PC-3 (cell line): ENCODE results near the gene PRSS48. TPM values are rescaled to one million over a fixed set of nuclear protein-coding genes. Genes with fewer than 3 reads are reported as not detected.
A peak's percentile ranks its signal among the peaks of the same experiment; 100 is the strongest.

Experiments
- ATAC-seq: fragments of 200-7000 bp; cut with Tn5 transposase; 2 replicates; pipeline ENCODE4 v1.9.1; 2020; ENCODE audit warnings: mild to moderate bottlenecking, moderate library complexity
- BruUV-seq: library from RNA; stranded (reverse); fragments of 400-500 nt; replicated peaks from 2 replicates; lab custom pipeline; 2021; lab: Mats Ljungman, UMichigan
- CTCF ChIA-PET: fragments of 300-600 bp; sonication (Branson Sonifier 250); formaldehyde crosslinking; loops from one replicate; lab custom pipeline; 2022; ENCODE audit warnings: antibody characterized with exemption; lab: Charles Lee
- POLR2A ChIA-PET: fragments of 300-600 bp; sonication (Branson Sonifier 250); formaldehyde crosslinking; loops from one replicate; lab custom pipeline; 2022; ENCODE audit warnings: antibody characterized with exemption; ENCODE audit not compliant: unreplicated experiment; lab: Charles Lee
- DNase-seq: peaks from one replicate; pipeline ENCODE4 v3.0.0-alpha.2; 2015
- H2AFZ ChIP-seq: fragments of 300-600 bp; sonication (generic); 2 replicates; pipeline ENCODE4 v1.6.0; 2016; ENCODE audit warnings: antibody characterized with exemption, low read length
- H3F3A ChIP-seq: fragments of 300-600 bp; sonication (generic); one replicate; pipeline ENCODE4 v1.6.0; 2017; ENCODE audit warnings: antibody characterized with exemption, low read length, control low read depth, mild to moderate bottlenecking; ENCODE audit not compliant: unreplicated experiment
- H3K27ac ChIP-seq: fragments of 300-600 bp; sonication (generic); 2 replicates; pipeline ENCODE4 v1.5.1; 2016; ENCODE audit warnings: mild to moderate bottlenecking, low read length
- H3K27me3 ChIP-seq: fragments of 300-600 bp; sonication (generic); 2 replicates; pipeline ENCODE4 v1.6.1; 2016; ENCODE audit warnings: low read length, mixed read lengths
- H3K36me3 ChIP-seq: fragments of 300-600 bp; sonication (generic); 2 replicates; pipeline ENCODE4 v1.6.1; 2016; ENCODE audit warnings: low read depth, mixed run types, low read length, mixed read lengths
- H3K4me1 ChIP-seq: fragments of 300-600 bp; sonication (generic); 2 replicates; pipeline ENCODE4 v1.5.1; 2016; ENCODE audit warnings: low read length; ENCODE audit not compliant: insufficient read depth
- H3K4me2 ChIP-seq: fragments of 300-600 bp; sonication (generic); 2 replicates; pipeline ENCODE4 v1.6.0; 2016; ENCODE audit warnings: low read length
- H3K4me3 ChIP-seq: fragments of 300-600 bp; sonication (generic); 2 replicates; pipeline ENCODE4 v1.5.1; 2016; ENCODE audit warnings: mild to moderate bottlenecking, low read length, mixed read lengths
- H3K79me2 ChIP-seq: fragments of 300-600 bp; sonication (generic); 2 replicates; pipeline ENCODE4 v1.6.1; 2017; ENCODE audit warnings: low read length, mixed read lengths
- H3K9ac ChIP-seq: fragments of 300-600 bp; sonication (generic); 2 replicates; pipeline ENCODE4 v1.6.0; 2016; ENCODE audit warnings: mild to moderate bottlenecking, low read length
- H3K9me2 ChIP-seq: fragments of 300-600 bp; sonication (generic); replicated peaks from 2 replicates; pipeline ENCODE4 v1.6.1; 2016; ENCODE audit warnings: mixed run types, low read length, mixed read lengths
- H3K9me3 ChIP-seq: fragments of 300-600 bp; sonication (generic); 2 replicates; pipeline ENCODE4 v1.6.1; 2016; ENCODE audit warnings: low read length, mixed read lengths
- H4K20me1 ChIP-seq: fragments of 300-600 bp; sonication (generic); 2 replicates; pipeline ENCODE4 v1.6.1; 2016; ENCODE audit warnings: low read length, mixed read lengths
- CTCF ChIP-seq: fragments of 300-600 bp; sonication (generic); conservative IDR thresholded peaks from 2 replicates; pipeline ENCODE4 v1.5.1; 2017; ENCODE audit warnings: antibody characterized with exemption, low read depth, mild to moderate bottlenecking, low read length
- EZH2 ChIP-seq: fragments of 300-600 bp; sonication (generic); IDR thresholded peaks from one replicate; pipeline ENCODE4 v1.6.1; 2017; ENCODE audit warnings: antibody characterized with exemption, mild to moderate bottlenecking, low read length; ENCODE audit not compliant: unreplicated experiment
- EZH2phosphoT487 ChIP-seq: fragments of 300-600 bp; sonication (generic); IDR thresholded peaks from 2 replicates; pipeline ENCODE4 v1.6.1; 2018; ENCODE audit warnings: mild to moderate bottlenecking, antibody characterized with exemption, low read length, borderline replicate concordance
- intact Hi-C: fragments of 100-400 bp; cut with micrococcal nuclease; formaldehyde crosslinking; loops from 2 replicates; pipeline ENCODE4 v1.9.0; 2023
- total RNA-seq: library from RNA; depleted of rRNA; stranded (reverse); fragments of >200 nt; gene quantifications from 2 replicates; pipeline ENCODE4 v1.2.3, GENCODE V29; 2014

PRSS48 gene
- total RNA-seq, 1 experiment from 2014 or later = not detected

GRCh38 chr4:151324752-151325110, 47.8 kb downstream of the PRSS48 start:
- peak overlapping the region; percentile 97 for H3K9ac ChIP-seq
- peak overlapping the region; percentile 92 for H3K4me2 ChIP-seq
- ChIA-PET POLR2A (interaction anchor here (0.6 to 0.9 kb wide), 2 partner anchors 17 to 122 kb away, joined by 6 read pairs; no protein-coding TSS in a partner anchor), CTCF (no interaction called here)
- BruUV-seq = no TSS peak
- peak; percentile 67 for DNase-seq
- peak; percentile 27 for ATAC-seq
- H3K4me1 ChIP-seq = peaks cover 53% of the 10 kb centered on the region
- intact Hi-C loops = loop anchor here (2.0 to 5.0 kb wide), 3 partner anchors 20 to 84 kb away; partner anchors contain the start of gene FHIP1A
- peak overlapping the region; percentile 74 for H2AFZ ChIP-seq
- TF ChIP-seq CTCF (no peak), EZH2 (no peak), EZH2phosphoT487 (no peak)
- H3K27me3 ChIP-seq = no peaks in the 10 kb centered on the region
- H3K9me3 ChIP-seq = no peaks in the 10 kb centered on the region
- H4K20me1 ChIP-seq = peaks cover 17% of the 10 kb centered on the region
- peaks cover 6% of the 10 kb centered on the region for H3F3A ChIP-seq
- H3K27ac ChIP-seq = peak overlapping the region; percentile 91
- peak overlapping the region; percentile 71 for H3K4me3 ChIP-seq
- no peaks in the 10 kb centered on the region for H3K9me2 ChIP-seq
- H3K79me2 ChIP-seq = peaks cover 55% of the 10 kb centered on the region
- no peaks in the 10 kb centered on the region for H3K36me3 ChIP-seq

DNA sequence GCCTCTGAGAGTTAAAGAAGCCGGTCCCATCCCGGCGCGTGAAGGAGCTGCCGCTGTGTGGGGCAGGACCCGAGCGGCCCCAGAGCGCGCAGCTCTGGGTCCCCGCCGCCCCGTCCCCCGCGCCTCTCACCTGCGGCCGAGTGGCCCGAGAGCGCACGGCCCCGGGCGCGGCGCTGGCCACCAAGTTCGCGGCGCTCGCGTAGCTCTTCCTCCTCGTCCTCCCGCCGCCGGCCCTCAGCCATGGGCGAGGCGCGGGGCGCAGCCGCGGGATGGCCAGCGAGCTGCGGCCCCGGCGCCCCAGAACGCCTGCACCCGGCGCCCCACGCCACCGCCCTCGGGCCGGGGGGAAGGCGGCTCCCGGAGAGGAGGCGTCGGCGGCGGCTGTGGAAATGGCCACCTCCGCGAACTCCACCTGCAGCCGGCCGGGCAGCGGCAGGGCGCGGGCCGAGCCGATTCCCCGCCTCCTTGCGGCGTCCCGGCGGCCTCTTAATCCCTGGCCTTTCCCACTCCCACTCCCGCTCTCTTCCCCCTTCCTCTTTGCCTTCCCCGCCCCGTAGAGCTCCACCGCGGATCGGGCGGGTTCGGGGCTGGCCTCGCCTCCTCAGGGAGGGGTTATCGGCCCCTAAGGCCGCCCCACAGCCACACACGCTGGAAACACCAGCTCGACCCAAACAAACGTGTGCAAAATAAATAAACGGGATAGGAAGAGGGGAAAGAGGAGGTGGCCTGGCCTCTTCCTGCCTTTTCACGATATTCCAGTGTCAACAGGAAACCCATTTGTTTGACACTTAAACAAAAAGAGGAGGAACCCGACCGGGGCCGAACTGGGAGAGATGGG, 48.4 kb downstream of the PRSS48 start, which contains the start of gene SH3D19:
TSS of gene SH3D19 (minus strand) at position 495 of the 838 bp plus-strand sequence. CDS start at position 242, 253 bp downstream.
- H3K79me2 ChIP-seq = peaks cover 49% of the 10 kb centered on the region
- H3K4me2 ChIP-seq = peak within 1 kb of the TSS; percentile 92
- ChIA-PET POLR2A (interaction anchor here (0.6 to 0.9 kb wide), 7 partner anchors 17 to 144 kb away, joined by 3 to 13 read pairs (median 6); no protein-coding TSS in a partner anchor), CTCF (no interaction called here)
- peak within 1 kb of the TSS; percentile 97 for H3K9ac ChIP-seq
- intact Hi-C loops = loop anchor here (2.0 to 5.0 kb wide), 3 partner anchors 21 to 83 kb away; partner anchors contain the start of gene FHIP1A
- H2AFZ ChIP-seq = peak within 1 kb of the TSS; percentile 76
- no peaks in the 10 kb centered on the region for H3K27me3 ChIP-seq
- peaks cover 17% of the 10 kb centered on the region for H4K20me1 ChIP-seq
- DNase-seq = peak; percentile 85
- TF ChIP-seq EZH2 (no peak), CTCF (no peak), EZH2phosphoT487 (no peak)
- peak; percentile 79 for ATAC-seq
- H3F3A ChIP-seq = peaks cover 11% of the 10 kb centered on the region
- peaks cover 59% of the 10 kb centered on the region for H3K4me1 ChIP-seq
- no peaks in the 10 kb centered on the region for H3K36me3 ChIP-seq
- H3K27ac ChIP-seq = peak within 1 kb of the TSS; percentile 91
- no TSS peak for BruUV-seq
- no peaks in the 10 kb centered on the region for H3K9me3 ChIP-seq
- H3K9me2 ChIP-seq = no peaks in the 10 kb centered on the region
- H3K4me3 ChIP-seq = peak within 1 kb of the TSS; percentile 71
